HCT116 (cell line): Measurements from ENCODE around the gene ASB15. TPM values are rescaled to one million over a fixed set of nuclear protein-coding genes. Genes with fewer than 3 reads are reported as not detected.

ENCODE experiments used
- ATAC-seq: fragments of 200-7000 bp; cut with Tn5 transposase; 2 replicates; pipeline ENCODE4 v1.9.1; 2020; ENCODE audit warnings: mild to moderate bottlenecking, moderate library complexity
- BruUV-seq: library from RNA; stranded (reverse); fragments of 400-500 nt; replicated peaks from 2 replicates; lab custom pipeline; 2021; lab: Mats Ljungman, UMichigan
- CTCF ChIA-PET: fragments of 300-600 bp; sonication (Branson Sonifier 250); formaldehyde crosslinking; loops from one replicate; lab custom pipeline; 2021; ENCODE audit warnings: antibody characterized with exemption; lab: Charles Lee
- POLR2A ChIA-PET: fragments of 300-600, 350-600 bp; sonication (Branson Sonifier 250); formaldehyde crosslinking; loops from one replicate; lab custom pipeline; 2021; ENCODE audit warnings: antibody characterized with exemption; lab: Charles Lee
- RAD21 ChIA-PET, 2 experiments: fragments of 300-600 bp; sonication (Branson Sonifier 250); formaldehyde crosslinking; loops; one replicate each; lab custom pipeline; 2023; ENCODE audit warnings: low total read pairs in 2 of 2; ENCODE audit not compliant: uncharacterized antibody in 2 of 2, unreplicated experiment in 2 of 2, low non-redundant PET in 1 of 2; lab: Charles Lee
- DNase-seq: peaks from one replicate; pipeline ENCODE4 v3.0.0-alpha.2; 2010; ENCODE audit warnings: low read depth, low spot score
- H2AFZ ChIP-seq: fragments of 200-600 bp; shearing (Covaris generic), sonication (generic); 2 replicates; pipeline ENCODE4 v1.6.1; 2017; ENCODE audit warnings: low read depth, mixed run types, mixed read lengths, antibody characterized with exemption, low read length; ENCODE audit not compliant: poor library complexity, severe bottlenecking
- H3K27ac ChIP-seq: 2 replicates; pipeline ENCODE4 v1.5.1; 2012; ENCODE audit warnings: low read depth, low read length
- H3K27me3 ChIP-seq: fragments of 200-600 bp; sonication (generic); 2 replicates; pipeline ENCODE4 v1.6.1; 2016; ENCODE audit warnings: mixed run types, low read length, mixed read lengths; ENCODE audit not compliant: insufficient read depth
- H3K36me3 ChIP-seq, 2 experiments: fragments of 200-500 bp in 1 of 2; fragments of 200-600 bp in 1 of 2; sonication (Bioruptor generic) in 1 of 2; sonication (generic) in 1 of 2; 2 replicates each; pipeline versions ENCODE4 v1.5.1 to v1.6.1; 2014 to 2016; ENCODE audit warnings: low read length in 2 of 2, inconsistent platforms in 1 of 2, mixed read lengths in 1 of 2, mixed run types in 1 of 2; ENCODE audit not compliant: insufficient read depth in 2 of 2, control insufficient read depth in 1 of 2
- H3K4me1 ChIP-seq, 2 experiments: fragments of 200-600 bp in 1 of 2; sonication (generic) in 1 of 2; 2 replicates each; pipeline versions ENCODE4 v1.5.1 to v1.6.1; 2012 to 2017; ENCODE audit warnings: low read length in 2 of 2, inconsistent platforms in 1 of 2, mild to moderate bottlenecking in 1 of 2, mixed read lengths in 1 of 2, mixed run types in 1 of 2, moderate library complexity in 1 of 2; ENCODE audit not compliant: insufficient read depth in 2 of 2, control insufficient read depth in 1 of 2
- H3K4me2 ChIP-seq: fragments of 200-600 bp; sonication (generic); 2 replicates; pipeline ENCODE4 v1.6.1; 2017; ENCODE audit warnings: mixed run types, low read length, mixed read lengths
- H3K4me3 ChIP-seq, 2 experiments: fragments of 200-600 bp in 1 of 2; sonication (generic) in 1 of 2; replicated peaks in 1 of 2; 2 replicates each; pipeline ENCODE4 v1.5.1; 2011 to 2016; ENCODE audit warnings: low read length in 2 of 2, control low read depth in 1 of 2, low read depth in 1 of 2, mild to moderate bottlenecking in 1 of 2, mixed read lengths in 1 of 2, mixed run types in 1 of 2
- H3K79me2 ChIP-seq: fragments of 200-600 bp; sonication (generic); 2 replicates; pipeline ENCODE4 v1.6.1; 2017; ENCODE audit warnings: mild to moderate bottlenecking, mixed run types, low read length, moderate library complexity, mixed read lengths; ENCODE audit not compliant: insufficient read depth
- H3K9ac ChIP-seq: fragments of 200-600 bp; sonication (generic); 2 replicates; pipeline ENCODE4 v1.6.1; 2016; ENCODE audit warnings: low read length, mixed read lengths
- H3K9me2 ChIP-seq: fragments of 200-600 bp; sonication (generic), shearing (Covaris generic); 2 replicates; pipeline ENCODE4 v1.6.1; 2017; ENCODE audit warnings: mixed run types, mild to moderate bottlenecking, moderate library complexity; ENCODE audit not compliant: insufficient read depth
- H3K9me3 ChIP-seq, 2 experiments: fragments of 200-500 bp in 1 of 2; fragments of 200-600 bp in 1 of 2; sonication (Bioruptor generic) in 1 of 2; sonication (generic) in 1 of 2; 2 replicates each; pipeline ENCODE4 v1.6.1; 2014 to 2017; ENCODE audit warnings: low read length in 2 of 2, mixed read lengths in 2 of 2, inconsistent platforms in 1 of 2, low read depth in 1 of 2, mild to moderate bottlenecking in 1 of 2, mixed run types in 1 of 2, moderate library complexity in 1 of 2; ENCODE audit not compliant: control insufficient read depth in 1 of 2, insufficient read depth in 1 of 2
- H4K20me1 ChIP-seq: fragments of 200-600 bp; sonication (generic), shearing (Covaris generic); 2 replicates; pipeline ENCODE4 v1.6.1; 2017; ENCODE audit warnings: mixed run types, mild to moderate bottlenecking, moderate library complexity; ENCODE audit not compliant: insufficient read depth
- CBX3 ChIP-seq: IDR thresholded peaks from 2 replicates; pipeline ENCODE4 v1.6.1; 2012; ENCODE audit warnings: low read depth
- CEBPB ChIP-seq: IDR thresholded peaks from 2 replicates; pipeline ENCODE4 v1.6.1; 2012; ENCODE audit warnings: low read depth
- EZH2phosphoT487 ChIP-seq: fragments of 200-600 bp; IDR thresholded peaks from 2 replicates; pipeline ENCODE4 v1.6.1; 2018; ENCODE audit warnings: antibody characterized with exemption, borderline replicate concordance
- POLR2A ChIP-seq: IDR thresholded peaks from 2 replicates; pipeline ENCODE4 v1.7.0; 2011; ENCODE audit warnings: borderline replicate concordance; ENCODE audit not compliant: insufficient read depth, insufficient read length; ENCODE audit errors: extremely low read depth
- POLR2AphosphoS5 ChIP-seq: IDR thresholded peaks from 2 replicates; pipeline ENCODE4 v1.6.1; 2011; ENCODE audit warnings: mild to moderate bottlenecking, low read depth, low read length, moderate library complexity
- SRF ChIP-seq: IDR thresholded peaks from 2 replicates; pipeline ENCODE4 v1.6.1; 2012; ENCODE audit warnings: low read depth
- YY1 ChIP-seq: IDR thresholded peaks from 2 replicates; pipeline ENCODE4 v1.6.1; 2011; ENCODE audit warnings: low read length, low read depth, moderate library complexity, mild to moderate bottlenecking; ENCODE audit not compliant: insufficient replicate concordance; ENCODE audit errors: extremely low read depth
- ZNF274 ChIP-seq: fragments of 200-500 bp; sonication (Bioruptor generic); IDR thresholded peaks from 2 replicates; pipeline ENCODE4 v1.6.1; 2014; ENCODE audit warnings: mild to moderate bottlenecking, low read depth, low read length, inconsistent platforms
- intact Hi-C: fragments of 100-400 bp; cut with micrococcal nuclease; formaldehyde crosslinking; loops from 2 replicates; pipeline ENCODE4 v1.10.0; 2022
- total RNA-seq: library from RNA; stranded (reverse); gene quantifications from one replicate; pipeline ENCODE4 v1.2.1, GENCODE V29; 2021; ENCODE audit not compliant: unreplicated experiment
- TF ChIP-seq, protein P1 (sequence below): IDR thresholded peaks from 2 replicates; pipeline ENCODE4 v1.6.1; 2011; ENCODE audit warnings: mild to moderate bottlenecking, low read length, moderate library complexity; ENCODE audit not compliant: insufficient replicate concordance; ENCODE audit errors: extremely low read depth
- TF ChIP-seq, protein P2 (sequence below), 3 experiments: fragments of 200-600 bp in 1 of 3; sonication (generic) in 1 of 3; IDR thresholded peaks in 2 of 3; conservative IDR thresholded peaks in 1 of 3; 2 replicates each; pipeline ENCODE4 v1.5.1; 2012 to 2017; ENCODE audit warnings: low read depth in 2 of 3, low read length in 2 of 3, antibody characterized with exemption in 1 of 3, borderline replicate concordance in 1 of 3, control low read depth in 1 of 3, mild to moderate bottlenecking in 1 of 3, mixed read lengths in 1 of 3, mixed run types in 1 of 3, moderate library complexity in 1 of 3; ENCODE audit not compliant: insufficient read depth in 1 of 3

ASB15 gene
- total RNA-seq, 1 experiment from 2014 or later, result not detected

DNA sequence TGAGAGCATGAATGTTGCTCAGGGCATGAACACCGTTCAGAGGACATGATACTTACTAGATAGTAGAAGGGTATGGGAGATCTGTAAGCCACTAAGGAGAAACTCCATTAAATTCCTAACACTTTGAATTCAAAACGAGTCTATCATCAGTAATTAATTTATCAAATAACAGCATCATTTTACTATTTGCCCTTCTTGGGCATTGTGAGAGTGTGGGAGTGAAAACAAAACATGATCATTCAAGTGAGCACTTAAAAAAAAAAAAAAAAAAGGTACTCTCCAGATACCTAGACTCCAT is 20.5 kb upstream of the ASB15 start:
- H3K4me1 ChIP-seq, result no peaks in the 10 kb centered on the region
- H2AFZ ChIP-seq, result peak overlapping the region; percentile 84
- H3K4me2 ChIP-seq, result peak overlapping the region; percentile 42
- H3K27me3 ChIP-seq, result no peaks in the 10 kb centered on the region
- DNase-seq, result no peak
- H3K36me3 ChIP-seq, result no peaks in the 10 kb centered on the region
- RAD21 ChIA-PET, result no interaction called here
- intact Hi-C loops, result loop anchor here (2.0 to 5.0 kb wide), 4 partner anchors 101 to 292 kb away; no protein-coding TSS in a partner anchor
- CTCF ChIA-PET, result interaction anchor here (0.8 to 1.6 kb wide), 3 partner anchors 87 to 291 kb away, joined by 3 to 5 read pairs (median 4); no protein-coding TSS in a partner anchor
- no peak overlapping the region for H3K9ac ChIP-seq
- H4K20me1 ChIP-seq, result no peaks in the 10 kb centered on the region
- H3K9me2 ChIP-seq, result no peaks in the 10 kb centered on the region
- no peak overlapping the region for H3K4me3 ChIP-seq
- BruUV-seq, result no TSS peak
- no peak overlapping the region for H3K27ac ChIP-seq
- no peaks in the 10 kb centered on the region for H3K9me3 ChIP-seq
- ATAC-seq, result 0 out of 2 replicates have a peak, but pooled peaks have one; percentile 18
- no peaks in the 10 kb centered on the region for H3K79me2 ChIP-seq
- TF ChIP-seq POLR2A (no peak), SRF (no peak), POLR2AphosphoS5 (no peak), YY1 (no peak)
- TF ChIP-seq, protein P1, sequence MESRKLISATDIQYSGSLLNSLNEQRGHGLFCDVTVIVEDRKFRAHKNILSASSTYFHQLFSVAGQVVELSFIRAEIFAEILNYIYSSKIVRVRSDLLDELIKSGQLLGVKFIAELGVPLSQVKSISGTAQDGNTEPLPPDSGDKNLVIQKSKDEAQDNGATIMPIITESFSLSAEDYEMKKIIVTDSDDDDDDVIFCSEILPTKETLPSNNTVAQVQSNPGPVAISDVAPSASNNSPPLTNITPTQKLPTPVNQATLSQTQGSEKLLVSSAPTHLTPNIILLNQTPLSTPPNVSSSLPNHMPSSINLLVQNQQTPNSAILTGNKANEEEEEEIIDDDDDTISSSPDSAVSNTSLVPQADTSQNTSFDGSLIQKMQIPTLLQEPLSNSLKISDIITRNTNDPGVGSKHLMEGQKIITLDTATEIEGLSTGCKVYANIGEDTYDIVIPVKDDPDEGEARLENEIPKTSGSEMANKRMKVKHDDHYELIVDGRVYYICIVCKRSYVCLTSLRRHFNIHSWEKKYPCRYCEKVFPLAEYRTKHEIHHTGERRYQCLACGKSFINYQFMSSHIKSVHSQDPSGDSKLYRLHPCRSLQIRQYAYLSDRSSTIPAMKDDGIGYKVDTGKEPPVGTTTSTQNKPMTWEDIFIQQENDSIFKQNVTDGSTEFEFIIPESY, result no peak
- POLR2A ChIA-PET, result no interaction called here

DNA sequence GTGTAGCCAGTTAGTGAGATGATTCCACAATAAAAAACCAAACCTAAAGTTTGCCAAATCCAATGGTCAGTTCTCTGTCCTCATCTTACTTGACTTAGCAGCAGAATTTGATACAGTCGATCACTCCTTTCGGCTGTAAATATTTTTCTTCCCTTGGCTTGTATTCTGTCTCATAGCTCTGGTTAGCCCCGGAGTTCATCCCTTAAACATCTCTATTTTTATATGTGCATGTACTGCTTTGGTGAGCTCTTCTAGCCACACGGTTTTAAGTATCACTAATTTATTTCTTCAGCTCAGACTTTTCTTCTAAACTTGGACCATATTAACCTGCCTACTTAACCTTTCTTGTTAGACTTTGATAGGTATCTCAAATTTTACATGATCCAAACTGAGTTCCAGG is 17.8 kb upstream of the ASB15 start:
- no peak overlapping the region for H3K4me3 ChIP-seq
- no peaks in the 10 kb centered on the region for H3K79me2 ChIP-seq
- RAD21 ChIA-PET, result no interaction called here
- H3K9me2 ChIP-seq, result no peaks in the 10 kb centered on the region
- H2AFZ ChIP-seq, result no peak overlapping the region
- no peak for DNase-seq
- CTCF ChIA-PET, result interaction anchor here (1.4 kb wide), 1 partner anchor 1201 kb away, joined by 3 read pairs; no protein-coding TSS in a partner anchor
- intact Hi-C loops, result loop anchor here (5.0 kb wide), 3 partner anchors 98 to 213 kb away; no protein-coding TSS in a partner anchor
- H3K9me3 ChIP-seq, result no peaks in the 10 kb centered on the region
- H3K4me1 ChIP-seq, result no peaks in the 10 kb centered on the region
- no peak for ATAC-seq
- H3K9ac ChIP-seq, result no peak overlapping the region
- no peaks in the 10 kb centered on the region for H3K36me3 ChIP-seq
- BruUV-seq, result no TSS peak
- no peaks in the 10 kb centered on the region for H3K27me3 ChIP-seq
- POLR2A ChIA-PET, result no interaction called here
- TF ChIP-seq, protein P2, sequence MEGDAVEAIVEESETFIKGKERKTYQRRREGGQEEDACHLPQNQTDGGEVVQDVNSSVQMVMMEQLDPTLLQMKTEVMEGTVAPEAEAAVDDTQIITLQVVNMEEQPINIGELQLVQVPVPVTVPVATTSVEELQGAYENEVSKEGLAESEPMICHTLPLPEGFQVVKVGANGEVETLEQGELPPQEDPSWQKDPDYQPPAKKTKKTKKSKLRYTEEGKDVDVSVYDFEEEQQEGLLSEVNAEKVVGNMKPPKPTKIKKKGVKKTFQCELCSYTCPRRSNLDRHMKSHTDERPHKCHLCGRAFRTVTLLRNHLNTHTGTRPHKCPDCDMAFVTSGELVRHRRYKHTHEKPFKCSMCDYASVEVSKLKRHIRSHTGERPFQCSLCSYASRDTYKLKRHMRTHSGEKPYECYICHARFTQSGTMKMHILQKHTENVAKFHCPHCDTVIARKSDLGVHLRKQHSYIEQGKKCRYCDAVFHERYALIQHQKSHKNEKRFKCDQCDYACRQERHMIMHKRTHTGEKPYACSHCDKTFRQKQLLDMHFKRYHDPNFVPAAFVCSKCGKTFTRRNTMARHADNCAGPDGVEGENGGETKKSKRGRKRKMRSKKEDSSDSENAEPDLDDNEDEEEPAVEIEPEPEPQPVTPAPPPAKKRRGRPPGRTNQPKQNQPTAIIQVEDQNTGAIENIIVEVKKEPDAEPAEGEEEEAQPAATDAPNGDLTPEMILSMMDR (IDR thresholded peaks at IDR 0.05 in 2 of 3, conservative IDR thresholded peaks at IDR 0.05 in 1 of 3; ENCODE audit: borderline replicate concordance in 1 of 3, insufficient read depth in 1 of 3, low read depth in 2 of 3, low read length in 2 of 3), result no peak
- no peak for TF ChIP-seq CBX3
- TF ChIP-seq, protein P1, result no peak
- TF ChIP-seq EZH2phosphoT487, result no peak
- TF ChIP-seq CEBPB, result no peak
- no peak for TF ChIP-seq ZNF274
- H3K27ac ChIP-seq, result no peak overlapping the region
- H3K4me2 ChIP-seq, result no peak overlapping the region
- H4K20me1 ChIP-seq, result no peaks in the 10 kb centered on the region
